Activated T-helper 17 cell treated with anti-CD3 and anti-CD28 coated beads, Interleukin-2, amount 50 U/mL, for 72 hours (primary cell): ENCODE measurements around the gene ASB14. TPM values are rescaled to one million over a fixed set of nuclear protein-coding genes. Genes with fewer than 3 reads are reported as not detected.

Experiments used
- ATAC-seq: fragments of 150-1000 bp; cut with Tn5 transposase; replicated peaks from 2 replicates; pipeline ENCODE4 v1.10.0; 2021; ENCODE audit warnings: mild to moderate bottlenecking, moderate library complexity
- H3K27ac Mint-ChIP-seq: one replicate; pipeline ENCODE4 v1.8.0; 2022; ENCODE audit warnings: mixed read lengths
- H3K27me3 Mint-ChIP-seq: one replicate; pipeline ENCODE4 v1.8.0; 2022; ENCODE audit warnings: mixed read lengths
- H3K36me3 Mint-ChIP-seq: one replicate; pipeline ENCODE4 v1.8.0; 2022; ENCODE audit warnings: low read depth, mild to moderate bottlenecking, mixed read lengths
- H3K4me1 Mint-ChIP-seq: one replicate; pipeline ENCODE4 v1.8.0; 2022; ENCODE audit warnings: mixed read lengths
- H3K4me3 Mint-ChIP-seq: one replicate; pipeline ENCODE4 v1.8.0; 2022; ENCODE audit warnings: mild to moderate bottlenecking, mixed read lengths
- H3K9me3 Mint-ChIP-seq: one replicate; pipeline ENCODE4 v1.8.0; 2022; ENCODE audit warnings: mixed read lengths
- total RNA-seq, 2 donors: library from RNA; stranded (reverse); gene quantifications; one replicate each; pipeline ENCODE4 v1.2.3, GENCODE V29; 2022

Gene ASB14
- total RNA-seq, 2 donors from 2014 or later, result not detected

DNA sequence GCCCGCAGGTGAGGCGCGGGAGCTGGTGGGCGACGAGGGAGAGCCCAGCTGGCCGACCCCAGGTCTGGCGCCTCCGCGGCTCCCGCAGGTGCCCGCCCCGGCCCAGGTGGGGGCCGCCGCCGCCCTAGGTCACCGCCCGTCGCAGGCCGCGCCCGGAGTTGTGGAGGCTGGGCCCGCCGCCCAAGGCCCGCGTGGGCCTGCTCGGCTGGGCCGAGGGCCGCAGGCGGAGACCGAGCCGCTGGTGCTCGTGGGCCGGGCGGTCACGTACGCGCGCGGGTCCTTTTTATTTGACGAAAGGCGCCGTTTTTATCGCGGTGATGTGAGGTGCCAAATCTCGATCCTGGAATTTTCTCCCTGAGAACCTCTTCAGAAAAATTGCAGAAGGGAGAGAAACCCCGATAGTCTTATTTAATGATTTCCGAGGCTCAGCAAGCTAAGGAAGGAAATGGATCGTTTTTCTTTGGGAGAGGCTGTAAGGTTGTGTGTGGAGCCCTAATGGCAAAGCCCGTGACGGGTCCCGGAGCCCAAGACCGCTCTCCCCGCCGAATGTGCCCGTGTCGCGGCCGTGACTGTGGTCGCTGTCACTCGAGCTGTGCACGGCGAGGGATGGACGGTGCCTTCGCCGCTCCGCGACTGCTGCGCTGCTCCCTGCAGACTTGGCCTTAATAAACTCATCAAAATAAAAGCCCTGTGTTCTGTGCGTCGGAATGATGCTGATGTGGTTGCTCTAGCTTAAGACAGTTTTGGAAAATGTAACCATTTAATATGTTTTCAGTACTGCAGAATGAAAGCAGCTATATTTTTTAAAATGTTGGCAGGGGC, 64.3 kb downstream of the ASB14 start:
- Mint-ChIP-seq H3K27ac (peak overlapping the region; percentile 82), H3K4me1 (peaks cover 9% of the 10 kb centered on the region), H3K36me3 (peaks cover 7% of the 10 kb centered on the region), H3K4me3 (peak overlapping the region; percentile 92), H3K27me3 (no peaks in the 10 kb centered on the region), H3K9me3 (no peaks in the 10 kb centered on the region)
- ATAC-seq, result peak; percentile 53

DNA sequence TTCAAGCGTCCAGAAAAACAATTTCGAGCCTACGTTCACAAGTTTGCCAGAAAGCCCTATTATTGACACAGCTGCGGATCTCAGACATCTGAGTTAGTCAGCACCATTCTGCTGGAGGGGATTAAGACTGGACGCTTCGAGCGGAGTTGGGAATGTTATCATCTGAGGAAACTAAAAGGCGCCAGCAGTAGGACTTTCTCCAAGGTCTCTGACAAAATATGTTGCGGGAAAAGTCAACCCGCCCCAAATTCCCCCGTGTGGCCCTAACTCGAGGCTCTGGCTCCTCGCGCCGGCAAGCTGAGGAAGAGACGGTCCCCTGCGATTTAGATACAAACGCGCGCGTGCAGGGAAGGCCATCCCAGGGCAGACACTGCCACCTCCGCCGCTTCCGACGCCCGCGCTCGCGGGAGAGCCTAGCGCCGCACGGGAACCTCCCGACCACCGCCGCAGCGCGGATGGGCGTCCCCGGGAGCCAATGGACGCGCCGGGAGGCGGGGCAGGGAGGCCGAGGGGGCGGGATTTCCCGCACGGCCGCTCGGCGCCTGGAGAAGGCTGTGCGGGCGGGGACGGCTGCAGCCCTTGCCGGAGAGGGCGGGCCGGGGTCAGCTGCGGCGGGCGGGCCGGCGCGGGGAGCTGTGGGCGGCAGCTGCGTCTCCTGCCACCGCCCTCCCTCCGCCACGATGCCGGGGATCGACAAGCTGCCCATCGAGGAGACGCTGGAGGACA, 65.1 kb downstream of the ASB14 start, which contains the start of gene APPL1:
APPL1 (plus strand) TSS at position 526 of the 726 bp plus-strand sequence; CDS start at position 681, 155 bp downstream.
- ATAC-seq, result peak; percentile 93
- Mint-ChIP-seq H3K4me3 (peak within 1 kb of the TSS; percentile 92), H3K4me1 (peaks cover 9% of the 10 kb centered on the region), H3K36me3 (peaks cover 7% of the 10 kb centered on the region), H3K9me3 (no peaks in the 10 kb centered on the region), H3K27me3 (no peaks in the 10 kb centered on the region), H3K27ac (peak within 1 kb of the TSS; percentile 82)

DNA sequence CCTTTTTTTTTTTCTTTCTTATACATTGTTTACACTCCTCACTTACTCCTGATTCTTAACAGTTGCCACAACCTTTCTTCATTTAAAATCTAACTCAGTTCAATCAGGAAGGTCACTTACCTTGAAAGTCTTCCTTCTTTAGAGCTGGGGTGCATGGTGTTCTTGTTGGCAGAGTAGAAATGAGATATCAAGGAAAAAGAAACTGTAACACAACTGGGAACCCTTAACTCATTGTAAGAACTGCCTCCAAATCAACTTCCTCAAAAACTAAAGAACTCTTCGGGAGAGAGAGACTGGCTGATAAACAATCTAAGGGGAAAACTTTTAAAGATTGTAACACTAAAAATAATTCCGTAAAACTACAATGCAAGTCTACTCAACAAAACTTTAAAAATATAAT, 66.3 kb downstream of the ASB14 start:
- Mint-ChIP-seq H3K4me1 (peaks cover 9% of the 10 kb centered on the region), H3K36me3 (peaks cover 7% of the 10 kb centered on the region), H3K27ac (no peak overlapping the region), H3K9me3 (no peaks in the 10 kb centered on the region), H3K4me3 (peak overlapping the region; percentile 79), H3K27me3 (no peaks in the 10 kb centered on the region)
- ATAC-seq, result no peak

DNA sequence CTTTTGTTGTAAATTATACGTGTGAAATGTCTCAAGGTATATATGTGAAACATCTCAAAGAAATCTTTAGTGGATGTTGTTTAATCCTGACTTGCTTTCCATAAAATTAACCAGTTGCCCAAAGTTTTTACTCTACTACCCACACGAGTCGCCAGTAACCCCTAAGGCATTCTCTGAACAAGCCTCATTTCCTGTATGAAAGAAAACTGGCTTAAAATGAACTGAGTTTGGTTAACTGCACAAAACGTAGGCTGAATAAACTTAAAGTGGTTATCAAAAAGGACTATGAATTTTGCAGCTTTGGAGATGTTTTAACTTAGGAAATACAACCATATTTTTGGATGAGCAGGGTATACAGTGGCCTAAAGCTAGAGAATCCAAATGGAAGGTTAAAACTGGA, 67.6 kb downstream of the ASB14 start:
- H3K27me3 Mint-ChIP-seq, result no peaks in the 10 kb centered on the region
- no peak for ATAC-seq
- H3K27ac Mint-ChIP-seq, result no peak overlapping the region
- no peaks in the 10 kb centered on the region for H3K9me3 Mint-ChIP-seq
- H3K36me3 Mint-ChIP-seq, result peaks cover 7% of the 10 kb centered on the region
- no peak overlapping the region for H3K4me3 Mint-ChIP-seq
- H3K4me1 Mint-ChIP-seq, result peaks cover 9% of the 10 kb centered on the region

DNA sequence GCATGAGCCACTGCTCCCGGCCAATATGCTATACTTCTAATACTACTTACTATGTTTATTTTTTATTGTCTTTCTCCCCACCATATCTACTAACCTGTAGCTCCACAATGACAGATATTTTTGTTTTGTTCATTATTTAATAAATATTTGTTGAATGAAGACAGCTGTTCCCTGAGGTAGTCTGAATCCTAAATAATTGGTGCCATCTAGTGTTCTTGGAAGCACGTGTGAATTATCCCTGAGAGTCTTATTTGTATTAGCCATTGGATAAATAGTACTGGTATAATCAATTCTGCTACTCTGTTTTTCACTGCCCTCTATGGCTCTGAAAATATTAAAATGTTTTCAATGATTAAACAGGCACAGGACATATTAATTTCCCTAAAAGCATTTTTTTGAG, 70.6 kb downstream of the ASB14 start:
- ATAC-seq, result no peak
- no peaks in the 10 kb centered on the region for H3K36me3 Mint-ChIP-seq
- no peaks in the 10 kb centered on the region for H3K4me1 Mint-ChIP-seq
- no peak overlapping the region for H3K4me3 Mint-ChIP-seq
- no peak overlapping the region for H3K27ac Mint-ChIP-seq
- no peaks in the 10 kb centered on the region for H3K27me3 Mint-ChIP-seq
- H3K9me3 Mint-ChIP-seq, result no peaks in the 10 kb centered on the region

Other genes starting within 250 kb of the ASB14 start
- not detected for gene SPATA12, start 232.0 kb downstream of the ASB14 start, total RNA-seq
- gene IL17RD, start 127.3 kb downstream of the ASB14 start, total RNA-seq, result under 1 TPM; 0.15 to 0.48 TPM
- gene HESX1, start 92.7 kb downstream of the ASB14 start, total RNA-seq, result under 1 TPM; 0.65 to 0.71 TPM
- 10 to 100 TPM; 35.5 to 38.0 TPM for gene APPL1, start 65.0 kb downstream of the ASB14 start, total RNA-seq